Liver (tissue), 9 donors: ENCODE results near the gene NUDT22. TPM values are rescaled to one million over a fixed set of nuclear protein-coding genes. Genes with fewer than 3 reads are reported as not detected.

Experiments
- DNase-seq: peaks from one replicate; pipeline ENCODE4 v3.0.0-alpha.2; 2017; ENCODE audit warnings: low spot score
- H3K27ac ChIP-seq, 2 donors: one replicate each; pipeline ENCODE4 v1.7.0; 2013; ENCODE audit warnings: inconsistent platforms in 2 of 2, low read length in 2 of 2, control low read depth in 1 of 2, low read depth in 1 of 2, mild to moderate bottlenecking in 1 of 2
- H3K27me3 ChIP-seq, 4 donors: one replicate each; pipeline versions ENCODE4 v1.6.1 to v1.7.0; 2013; ENCODE audit warnings: low read length in 3 of 4, inconsistent platforms in 1 of 4, mild to moderate bottlenecking in 1 of 4, moderate library complexity in 1 of 4; ENCODE audit not compliant: control insufficient read depth in 4 of 4, insufficient read depth in 4 of 4
- H3K36me3 ChIP-seq, 4 donors: one replicate each; pipeline versions ENCODE4 v1.6.1 to v1.7.0; 2013; ENCODE audit warnings: low read length in 3 of 4, mild to moderate bottlenecking in 3 of 4, low read depth in 1 of 4, moderate library complexity in 1 of 4; ENCODE audit not compliant: control insufficient read depth in 4 of 4, insufficient read depth in 3 of 4
- H3K4me1 ChIP-seq, 4 donors: one replicate each; pipeline versions ENCODE4 v1.6.1 to v1.7.0; 2013; ENCODE audit warnings: low read length in 3 of 4, mild to moderate bottlenecking in 3 of 4, moderate library complexity in 1 of 4; ENCODE audit not compliant: control insufficient read depth in 4 of 4, insufficient read depth in 4 of 4
- H3K4me3 ChIP-seq, 3 donors: one replicate each; pipeline versions ENCODE4 v1.6.1 to v1.7.0; 2013; ENCODE audit warnings: low read length in 3 of 3, control low read depth in 1 of 3, low read depth in 1 of 3, mild to moderate bottlenecking in 1 of 3
- H3K9ac ChIP-seq, 2 donors: one replicate each; pipeline ENCODE4 v1.7.0; 2013; ENCODE audit warnings: low read length in 2 of 2, mild to moderate bottlenecking in 2 of 2, moderate library complexity in 2 of 2, control low read depth in 1 of 2, low read depth in 1 of 2
- H3K9me3 ChIP-seq, 4 donors: one replicate each; pipeline versions ENCODE4 v1.6.1 to v1.7.0; 2013; ENCODE audit warnings: low read length in 3 of 4; ENCODE audit not compliant: control insufficient read depth in 4 of 4
- ATF3 ChIP-seq: IDR thresholded peaks from 2 replicates; pipeline ENCODE4 v1.6.1; 2016; ENCODE audit warnings: antibody characterized with exemption
- CTCF ChIP-seq: fragments of 150-350 bp; IDR thresholded peaks from 2 replicates; pipeline ENCODE4 v1.5.1; 2017; ENCODE audit warnings: improper control_type of control experiment, low read depth, low read length; ENCODE audit not compliant: missing input control
- EGR1 ChIP-seq, 2 donors: IDR thresholded peaks; 2 replicates each; pipeline ENCODE4 v1.6.1; 2016 to 2018; ENCODE audit warnings: antibody characterized with exemption in 2 of 2, low read depth in 2 of 2
- FOXA1 ChIP-seq: IDR thresholded peaks from 2 replicates; pipeline ENCODE4 v1.6.1; 2016; ENCODE audit warnings: antibody characterized with exemption
- FOXA2 ChIP-seq: IDR thresholded peaks from 2 replicates; pipeline ENCODE4 v1.6.1; 2016; ENCODE audit warnings: antibody characterized with exemption
- HNF4A ChIP-seq, 2 donors: conservative IDR thresholded peaks; 2 replicates each; pipeline ENCODE4 v1.6.1; 2016; ENCODE audit warnings: antibody characterized with exemption in 2 of 2, mild to moderate bottlenecking in 2 of 2
- HNF4G ChIP-seq: IDR thresholded peaks from 2 replicates; pipeline ENCODE4 v1.6.1; 2016; ENCODE audit warnings: antibody characterized with exemption
- JUND ChIP-seq, 2 donors: IDR thresholded peaks; 2 replicates each; pipeline ENCODE4 v1.6.1; 2016; ENCODE audit warnings: antibody characterized with exemption in 2 of 2
- MAX ChIP-seq: IDR thresholded peaks from 2 replicates; pipeline ENCODE4 v1.6.1; 2016; ENCODE audit warnings: antibody characterized with exemption
- NR2F2 ChIP-seq: IDR thresholded peaks from 2 replicates; pipeline ENCODE4 v1.6.1; 2016; ENCODE audit warnings: antibody characterized with exemption
- RAD21 ChIP-seq, 2 donors: IDR thresholded peaks; 2 replicates each; pipeline ENCODE4 v1.6.1; 2016; ENCODE audit warnings: antibody characterized with exemption in 2 of 2, mild to moderate bottlenecking in 2 of 2
- REST ChIP-seq: IDR thresholded peaks from 2 replicates; pipeline ENCODE4 v1.6.1; 2016; ENCODE audit warnings: antibody characterized with exemption, mild to moderate bottlenecking
- RXRA ChIP-seq, 2 donors: IDR thresholded peaks; 2 replicates each; pipeline ENCODE4 v1.6.1; 2017 to 2018; ENCODE audit warnings: antibody characterized with exemption in 2 of 2, mild to moderate bottlenecking in 1 of 2
- SP1 ChIP-seq: IDR thresholded peaks from 2 replicates; pipeline ENCODE4 v1.6.1; 2018; ENCODE audit warnings: antibody characterized with exemption, mild to moderate bottlenecking
- YY1 ChIP-seq: IDR thresholded peaks from 2 replicates; pipeline ENCODE4 v1.6.1; 2016; ENCODE audit warnings: antibody characterized with exemption, mild to moderate bottlenecking
- ZBTB33 ChIP-seq: IDR thresholded peaks from 2 replicates; pipeline ENCODE4 v1.6.1; 2016; ENCODE audit warnings: antibody characterized with exemption
- WGBS: extraction: QIAGEN DNeasy Blood & Tissue Kit; methylation state at CpG from one replicate; pipeline ENCODE4 v1.1.7; 2013; 5-methylcytosine and 5-hydroxymethylcytosine counted together
- polyA plus RNA-seq, 2 donors: library from polyadenylated mRNA; stranded (reverse) in 1 of 2; unstranded in 1 of 2; fragments of 200-250 nt in 1 of 2; fragments of >200 nt in 1 of 2; fragmentation: Nextera tagmentation in 1 of 2; extraction: Ambion mirVana in 1 of 2; gene quantifications; one replicate each; pipeline versions ENCODE4 v1.2.1 to v1.2.3, GENCODE V29; 2013 to 2015
- total RNA-seq, 2 donors: library from RNA; depleted of rRNA; stranded (reverse); fragments of >200 nt; gene quantifications; one replicate each; pipeline ENCODE4 v1.2.3, GENCODE V29; 2014
- donor health status: healthy.
- donor health status: healthy.
- donor health status: healthy.
- donor health status: healthy.
- donor health status: healthy.

Gene NUDT22
- total and polyA plus RNA-seq, 4 donors, result 20.0 to 47.8 (median 41.2) TPM

GRCh38 chr11:64252003-64252872 lies 26.2 kb downstream of the NUDT22 start (continued):
- TF ChIP-seq CTCF, result no peak
- TF ChIP-seq FOXA1, result no peak
- no peak for TF ChIP-seq RXRA (IDR thresholded peaks at IDR 0.05)
- TF ChIP-seq HNF4G, result no peak

- DNase-seq, result no peak
- no peaks in the 10 kb centered on the region for H3K9me3 ChIP-seq
- H3K4me1 ChIP-seq, result peaks cover 5 to 36% (median 28%) of the 10 kb centered on the region in 4 donors
- no peak overlapping the region for H3K4me3 ChIP-seq
- H3K27me3 ChIP-seq, result no peaks in the 10 kb centered on the region
- H3K27ac ChIP-seq, result no peak overlapping the region
- peaks cover 0 to 9% (median 3%) of the 10 kb centered on the region in 4 donors for H3K36me3 ChIP-seq
- H3K9ac ChIP-seq, result no peak overlapping the region
- TF ChIP-seq CTCF (no peak), JUND (IDR thresholded peaks at IDR 0.05) (no peak), HNF4A (conservative IDR thresholded peaks at IDR 0.05) (no peak), FOXA2 (no peak), YY1 (no peak), FOXA1 (no peak), NR2F2 (no peak), SP1 (no peak), ZBTB33 (no peak), EGR1 (IDR thresholded peaks at IDR 0.05; ENCODE audit: low read depth in 2 of 2) (no peak)
- 88% methylated on average over 8 of the region's 8 CpGs for WGBS
Observed at GRCh38 chr11:64253043-64253442, 27.0 kb downstream of the NUDT22 start.

- no peak overlapping the region for H3K27ac ChIP-seq
Observed at GRCh38 chr11:64253481-64253880, 27.4 kb downstream of the NUDT22 start.

More at GRCh38 chr11:64253481-64253880, 27.4 kb downstream of the NUDT22 start:
- DNase-seq, result no peak
- no peaks in the 10 kb centered on the region for H3K27me3 ChIP-seq
- no peak overlapping the region for H3K4me3 ChIP-seq
- peaks cover 5 to 34% (median 27%) of the 10 kb centered on the region in 4 donors for H3K4me1 ChIP-seq
- 71% methylated on average over 5 of the region's 5 CpGs for WGBS
- TF ChIP-seq YY1, result no peak
- no peak for TF ChIP-seq MAX
- TF ChIP-seq ATF3, result no peak
- no peak for TF ChIP-seq FOXA2
- TF ChIP-seq HNF4G, result no peak
- no peak for TF ChIP-seq ZBTB33
- no peak for TF ChIP-seq RAD21 (IDR thresholded peaks at IDR 0.05)
- no peak for TF ChIP-seq HNF4A (conservative IDR thresholded peaks at IDR 0.05)
- no peak for TF ChIP-seq REST
- no peak for TF ChIP-seq JUND (IDR thresholded peaks at IDR 0.05)
- no peak for TF ChIP-seq FOXA1
- no peak overlapping the region for H3K9ac ChIP-seq
- H3K9me3 ChIP-seq, result no peaks in the 10 kb centered on the region
- H3K36me3 ChIP-seq, result peaks cover 0 to 11% (median 3%) of the 10 kb centered on the region in 4 donors
